HG03571 (cell line): ENCODE measurements around the gene ASPSCR1.

Experiments
- ATAC-seq: cut with Tn5 transposase; IDR thresholded peaks from one replicate; pipeline ENCODE4 v1.9.1; 2021; ENCODE audit not compliant: unreplicated experiment

The ASPSCR1 gene

GRCh38 chr17:82010575-82011525 is 33.4 kb downstream of the ASPSCR1 start:
- no peak for ATAC-seq

GRCh38 chr17:82011617-82012187 is 34.3 kb downstream of the ASPSCR1 start:
- ATAC-seq, result no peak

- no peak for ATAC-seq
Observed at GRCh38 chr17:82012261-82012639, 34.8 kb downstream of the ASPSCR1 start.

GRCh38 chr17:82012640-82013295 is 35.3 kb downstream of the ASPSCR1 start:
- no peak for ATAC-seq

- ATAC-seq, result no peak
Observed at GRCh38 chr17:82013341-82013740, 35.9 kb downstream of the ASPSCR1 start.

- ATAC-seq, result no peak
Observed at GRCh38 chr17:82013772-82014321, 36.4 kb downstream of the ASPSCR1 start.

- no peak for ATAC-seq
Observed at GRCh38 chr17:82014432-82014831, 37.0 kb downstream of the ASPSCR1 start.

GRCh38 chr17:82014971-82015310 is 37.5 kb downstream of the ASPSCR1 start:
- no peak for ATAC-seq

- ATAC-seq, result no peak
Observed at GRCh38 chr17:82015311-82015971, 38.0 kb downstream of the ASPSCR1 start.

GRCh38 chr17:82016061-82016874 is 38.8 kb downstream of the ASPSCR1 start:
- ATAC-seq, result no peak

- no peak for ATAC-seq
Observed at GRCh38 chr17:82016875-82017459, 39.5 kb downstream of the ASPSCR1 start.

GRCh38 chr17:82017612-82018151 is 40.3 kb downstream of the ASPSCR1 start:
- ATAC-seq, result no peak

- no peak for ATAC-seq
Observed at GRCh38 chr17:82018152-82018988, 40.9 kb downstream of the ASPSCR1 start.

- ATAC-seq, result no peak
Observed at GRCh38 chr17:82018989-82019689, 41.7 kb downstream of the ASPSCR1 start.

- ATAC-seq, result no peak
Observed at GRCh38 chr17:82019690-82020571, 42.5 kb downstream of the ASPSCR1 start.

GRCh38 chr17:82020572-82021106 is 43.2 kb downstream of the ASPSCR1 start:
- ATAC-seq, result no peak
